A549 treated with RU486 at 1 μM for 4 hours (cell line): ENCODE results near the gene TMIE. TPM values are rescaled to one million over a fixed set of nuclear protein-coding genes. Genes with fewer than 3 reads are reported as not detected.

ENCODE experiments used
- total RNA-seq: library from RNA; stranded (reverse); fragments of 200-300 nt; extraction: Qiagen RNA extraction; gene quantifications from 5 replicates; pipeline ENCODE4 v1.2.3, GENCODE V29; 2022; ENCODE audit warnings: low read depth

TMIE gene, protein sequence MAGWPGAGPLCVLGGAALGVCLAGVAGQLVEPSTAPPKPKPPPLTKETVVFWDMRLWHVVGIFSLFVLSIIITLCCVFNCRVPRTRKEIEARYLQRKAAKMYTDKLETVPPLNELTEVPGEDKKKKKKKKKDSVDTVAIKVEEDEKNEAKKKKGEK
- total RNA-seq, result 0.13 to 0.24 TPM (median 0.18 TPM) in 4 of 5 replicates, not detected in the other

DNA sequence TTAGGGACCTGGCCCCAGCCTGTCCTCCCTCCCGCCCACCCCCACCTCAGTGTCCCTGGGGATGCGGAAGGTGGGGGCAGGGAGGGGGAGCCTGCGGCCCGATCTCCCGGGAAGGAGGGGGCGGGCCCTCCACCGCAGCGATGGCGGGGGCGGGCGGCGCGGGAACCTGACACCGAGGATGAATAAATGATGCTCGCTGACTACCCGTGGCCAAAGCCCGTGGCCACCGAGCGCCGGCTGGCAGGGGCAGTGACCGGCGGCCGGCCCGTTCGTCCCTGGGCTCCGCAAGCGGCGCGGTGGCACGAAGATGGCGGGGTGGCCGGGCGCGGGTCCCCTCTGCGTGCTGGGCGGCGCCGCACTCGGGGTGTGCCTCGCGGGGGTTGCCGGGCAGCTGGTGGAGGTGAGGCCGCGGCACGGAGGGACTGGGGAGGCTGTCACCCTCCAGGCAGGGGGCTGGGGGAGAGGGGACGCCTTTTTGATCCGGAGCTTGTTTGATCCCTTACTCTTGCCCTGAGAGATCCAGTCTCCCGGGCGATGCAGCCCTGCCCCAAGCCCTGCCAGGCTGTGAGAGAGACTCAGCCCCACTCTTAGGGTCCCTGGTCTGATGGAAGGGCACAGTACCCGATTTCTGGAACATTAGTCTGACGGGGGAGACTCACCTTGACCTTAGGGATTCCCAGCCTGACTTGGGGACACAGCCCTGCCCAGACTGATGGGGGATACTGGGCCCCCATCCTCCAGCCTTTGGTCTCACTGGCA is at the start of gene TMIE:
TSS of gene TMIE (plus strand) at position 212 of the 759 bp plus-strand sequence. CDS start at position 308, 96 bp downstream.

DNA sequence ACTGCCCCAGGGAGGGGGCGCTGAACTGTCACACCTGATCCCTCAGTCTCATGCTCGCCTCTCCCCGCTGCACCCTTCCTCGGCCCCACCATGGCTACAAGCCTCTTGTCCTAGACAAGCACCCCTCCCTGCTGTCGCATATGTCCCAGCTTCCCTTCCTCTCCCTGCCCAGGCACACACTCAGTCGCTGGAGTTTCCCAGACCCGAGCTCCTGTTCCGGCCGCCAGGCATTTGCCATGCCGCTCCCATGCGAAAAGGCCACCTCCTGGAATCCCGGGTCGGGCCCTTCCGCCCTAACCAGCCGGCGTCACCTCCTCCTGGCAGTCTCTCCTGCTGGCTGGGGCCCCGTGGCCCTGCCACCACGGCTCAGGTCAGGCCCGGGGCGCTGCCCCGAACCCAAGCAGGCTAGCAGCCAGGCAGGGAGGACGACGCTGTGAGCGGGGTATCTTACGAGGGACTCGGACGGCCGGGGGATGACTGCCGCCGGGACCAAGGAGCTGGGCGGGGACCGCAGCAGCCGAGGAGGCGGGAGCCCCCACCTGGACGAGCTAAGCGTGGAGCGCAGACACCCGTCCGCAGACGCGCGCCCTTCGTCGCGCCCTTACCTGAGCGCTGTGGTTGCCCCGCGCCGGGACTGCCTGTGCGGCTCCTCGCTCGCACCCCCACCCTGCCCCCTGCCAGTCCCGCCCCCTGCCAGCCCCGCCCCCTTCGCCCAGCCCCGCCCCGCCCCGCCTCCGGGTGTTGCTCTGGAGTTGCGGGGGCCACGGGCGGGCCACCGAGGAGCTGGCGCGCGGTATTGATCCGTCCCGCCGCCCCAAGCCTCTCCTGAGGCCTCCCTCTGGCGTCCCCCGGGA is 7.9 kb upstream of the TMIE start, which contains the start of gene ALS2CL:
TSS of gene ALS2CL (minus strand) at position 642 of the 854 bp plus-strand sequence. CDS start 4,239 bp downstream, outside the sequence.

DNA sequence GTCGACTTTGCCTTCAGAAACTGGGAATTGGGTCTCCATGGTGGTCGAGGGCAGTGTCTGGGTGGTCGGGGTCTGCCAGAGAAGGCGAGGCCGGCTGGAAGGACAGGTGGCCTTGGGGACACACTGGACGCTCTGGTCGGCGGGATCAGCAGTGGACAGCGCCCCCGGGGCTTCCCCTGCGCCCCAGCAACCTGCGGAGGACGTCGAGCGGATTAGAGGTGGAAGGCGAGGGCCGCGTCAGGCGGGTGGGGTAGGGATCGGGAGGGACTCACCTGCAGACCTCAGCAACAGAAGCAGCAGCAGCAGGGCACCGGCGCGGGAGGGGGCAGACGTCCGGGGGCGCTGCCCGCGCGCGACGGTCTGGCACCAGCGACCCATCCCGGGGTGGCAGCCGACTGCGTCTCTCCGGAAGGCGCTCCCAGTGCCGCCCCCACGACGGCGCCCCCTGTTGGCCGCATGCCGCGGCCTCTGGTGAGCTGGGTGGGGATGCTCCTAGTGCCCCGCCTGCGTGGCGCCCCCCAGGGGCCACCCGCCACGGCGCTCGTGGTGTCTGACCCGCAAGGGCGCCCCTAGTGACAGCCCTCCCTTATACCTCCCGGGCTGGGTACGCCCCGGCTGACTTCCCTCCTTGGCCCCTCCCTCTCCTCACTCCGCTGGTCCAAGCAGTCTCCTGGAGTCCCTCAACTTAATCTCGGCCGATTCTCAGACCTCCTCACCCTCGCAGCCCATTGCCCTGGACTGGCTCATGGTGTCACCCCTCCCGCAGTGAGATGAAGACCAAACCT is 16.4 kb downstream of the TMIE start, which contains the start of gene PRSS50:
TSS of gene PRSS50 (minus strand) at position 423 of the 785 bp plus-strand sequence. CDS start at position 378, 45 bp downstream.

Other genes starting within 250 kb of the TMIE start
- gene LTF, start 236.5 kb upstream of the TMIE start, total RNA-seq, result not detected in 5 replicates
- not detected in 5 replicates for gene RTP3, start 203.4 kb upstream of the TMIE start, total RNA-seq
- not detected in 5 replicates for gene LRRC2, start 135.1 kb upstream of the TMIE start, total RNA-seq
- gene FAM240A, start 88.9 kb upstream of the TMIE start, total RNA-seq, result not detected in 5 replicates
- 4.5 to 7.8 TPM (median 6.3 TPM) in 5 replicates for gene ALS2CL, start 7.7 kb upstream of the TMIE start, total RNA-seq
- gene PRSS50, start 16.5 kb downstream of the TMIE start, total RNA-seq, result not detected in 5 replicates
- 0.22 to 0.35 TPM in 2 of 5 replicates, not detected in the others for gene MYL3, start 162.1 kb downstream of the TMIE start, total RNA-seq
- 0.07 to 0.67 TPM (median 0.47 TPM) in 5 replicates for gene PTH1R, start 176.3 kb downstream of the TMIE start, total RNA-seq